Mesothelial cell of epicardium (in vitro differentiated cells): ENCODE results near the gene SAMD3. TPM values are rescaled to one million over a fixed set of nuclear protein-coding genes. Genes with fewer than 3 reads are reported as not detected.
"Not testable (repeated sequence)": the region's sequence is repeated elsewhere in the genome, so short reads cannot be mapped to it uniquely, and the experiment has no call there.

Source experiments
- DNase-seq, 2 experiments: peaks; one replicate each; pipeline ENCODE4 v3.0.0; 2021; ENCODE audit warnings: low spot score in 2 of 2; ENCODE audit not compliant: unreplicated experiment in 2 of 2
- H3K27ac Mint-ChIP-seq: 2 replicates; pipeline ENCODE4 v1.8.0; 2021; ENCODE audit warnings: mixed read lengths
- H3K27me3 Mint-ChIP-seq: 2 replicates; pipeline ENCODE4 v1.8.0; 2021; ENCODE audit warnings: low read depth, mixed read lengths
- H3K36me3 Mint-ChIP-seq: 2 replicates; pipeline ENCODE4 v1.8.0; 2021; ENCODE audit warnings: mixed read lengths
- H3K4me1 Mint-ChIP-seq: 2 replicates; pipeline ENCODE4 v1.8.0; 2021; ENCODE audit warnings: mixed read lengths
- H3K4me3 Mint-ChIP-seq: 2 replicates; pipeline ENCODE4 v1.8.0; 2021; ENCODE audit warnings: mild to moderate bottlenecking, moderate library complexity, mixed read lengths
- H3K9me3 Mint-ChIP-seq: 2 replicates; pipeline ENCODE4 v1.8.0; 2021; ENCODE audit warnings: mixed read lengths
- total RNA-seq: library from RNA; stranded (reverse); gene quantifications from 3 replicates; pipeline ENCODE4 v1.2.1, GENCODE V29; 2021
- TF ChIP-seq, protein P1 (sequence below): fragments of 200-600 bp; sonication (generic); IDR thresholded peaks from one replicate; pipeline ENCODE4 v1.5.0; 2021; ENCODE audit warnings: antibody characterized with exemption; ENCODE audit not compliant: unreplicated experiment

Gene SAMD3
- total RNA-seq, 1 donor from 2014 or later, result 0.49 TPM

DNA sequence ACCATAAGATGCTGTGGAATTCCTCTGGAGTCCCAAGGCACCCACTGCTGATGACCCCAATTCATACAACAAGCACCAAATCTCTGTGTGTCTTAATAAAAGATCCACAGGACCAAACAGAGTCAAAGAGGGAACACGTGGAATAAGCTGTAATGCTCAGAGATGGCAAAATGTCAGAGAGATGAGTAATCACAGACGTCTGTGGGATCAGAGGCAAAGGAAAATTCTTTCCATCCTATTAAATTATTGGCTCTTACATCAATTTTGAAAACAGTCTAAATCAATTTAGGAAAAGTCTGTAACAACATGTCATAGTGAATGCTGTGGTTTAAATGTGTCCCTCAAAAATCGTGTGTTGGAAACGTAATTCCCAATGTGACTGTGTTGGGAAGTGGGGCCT is 17.5 kb upstream of the SAMD3 start:
- H3K27ac Mint-ChIP-seq, result no peak overlapping the region
- TF ChIP-seq, protein P1, sequence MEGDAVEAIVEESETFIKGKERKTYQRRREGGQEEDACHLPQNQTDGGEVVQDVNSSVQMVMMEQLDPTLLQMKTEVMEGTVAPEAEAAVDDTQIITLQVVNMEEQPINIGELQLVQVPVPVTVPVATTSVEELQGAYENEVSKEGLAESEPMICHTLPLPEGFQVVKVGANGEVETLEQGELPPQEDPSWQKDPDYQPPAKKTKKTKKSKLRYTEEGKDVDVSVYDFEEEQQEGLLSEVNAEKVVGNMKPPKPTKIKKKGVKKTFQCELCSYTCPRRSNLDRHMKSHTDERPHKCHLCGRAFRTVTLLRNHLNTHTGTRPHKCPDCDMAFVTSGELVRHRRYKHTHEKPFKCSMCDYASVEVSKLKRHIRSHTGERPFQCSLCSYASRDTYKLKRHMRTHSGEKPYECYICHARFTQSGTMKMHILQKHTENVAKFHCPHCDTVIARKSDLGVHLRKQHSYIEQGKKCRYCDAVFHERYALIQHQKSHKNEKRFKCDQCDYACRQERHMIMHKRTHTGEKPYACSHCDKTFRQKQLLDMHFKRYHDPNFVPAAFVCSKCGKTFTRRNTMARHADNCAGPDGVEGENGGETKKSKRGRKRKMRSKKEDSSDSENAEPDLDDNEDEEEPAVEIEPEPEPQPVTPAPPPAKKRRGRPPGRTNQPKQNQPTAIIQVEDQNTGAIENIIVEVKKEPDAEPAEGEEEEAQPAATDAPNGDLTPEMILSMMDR, result no peak
- H3K27me3 Mint-ChIP-seq, result no peaks in the 10 kb centered on the region
- H3K4me1 Mint-ChIP-seq, result no peaks in the 10 kb centered on the region
- no peaks in the 10 kb centered on the region for H3K36me3 Mint-ChIP-seq
- DNase-seq, result no peak
- no peak overlapping the region for H3K4me3 Mint-ChIP-seq
- H3K9me3 Mint-ChIP-seq, result no peaks in the 10 kb centered on the region

DNA sequence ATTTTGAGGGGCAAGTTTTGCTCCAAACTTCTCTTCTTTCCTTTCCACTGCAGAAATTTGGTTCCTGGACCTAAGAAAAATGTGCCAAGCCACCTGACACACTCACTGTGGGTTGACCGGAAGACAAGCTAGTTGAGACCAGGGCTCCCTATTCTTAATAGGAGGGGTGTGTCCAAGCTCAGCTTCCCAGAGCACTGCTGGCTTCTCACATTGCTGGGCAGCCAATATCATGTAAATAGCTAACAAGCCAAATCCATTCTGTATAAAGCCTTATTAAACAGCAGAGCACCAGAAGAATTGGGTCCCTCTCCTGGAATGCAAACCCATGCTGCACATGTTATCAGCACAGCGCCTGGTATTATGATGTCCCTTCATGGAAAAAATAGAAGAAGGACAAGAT is 17.0 kb upstream of the SAMD3 start:
- TF ChIP-seq, protein P1, result no peak
- Mint-ChIP-seq H3K4me1 (no peaks in the 10 kb centered on the region), H3K36me3 (no peaks in the 10 kb centered on the region), H3K9me3 (no peaks in the 10 kb centered on the region), H3K27me3 (no peaks in the 10 kb centered on the region), H3K27ac (no peak overlapping the region), H3K4me3 (no peak overlapping the region)
- no peak for DNase-seq

DNA sequence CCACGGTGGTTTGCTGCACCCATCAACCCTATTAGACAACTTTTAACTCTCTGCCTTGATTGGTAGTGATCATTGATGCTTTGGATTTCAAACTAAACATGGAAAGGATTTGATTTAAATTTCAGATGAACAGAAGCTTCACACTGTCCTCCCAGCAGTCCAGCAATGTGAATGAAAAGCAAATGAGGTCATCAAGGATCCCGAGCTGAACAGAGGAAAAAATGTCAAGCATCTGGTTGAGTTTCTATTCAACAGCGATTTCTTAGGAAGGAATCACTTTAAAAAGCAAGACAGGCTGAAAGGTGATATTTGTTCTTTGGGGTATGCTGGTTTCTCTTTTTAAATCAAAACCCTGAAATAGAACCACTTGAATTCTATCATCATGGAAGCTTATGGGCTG is 10.6 kb upstream of the SAMD3 start:
- H3K4me1 Mint-ChIP-seq, result no peaks in the 10 kb centered on the region
- no peak for DNase-seq
- no peaks in the 10 kb centered on the region for H3K27me3 Mint-ChIP-seq
- TF ChIP-seq, protein P1, result no peak
- no peak overlapping the region for H3K27ac Mint-ChIP-seq
- no peaks in the 10 kb centered on the region for H3K36me3 Mint-ChIP-seq
- H3K4me3 Mint-ChIP-seq, result no peak overlapping the region
- no peaks in the 10 kb centered on the region for H3K9me3 Mint-ChIP-seq

- H3K4me3 Mint-ChIP-seq, result not testable (repeated sequence)
These were observed 7.8 kb upstream of the SAMD3 start for GRCh38 chr6:130230531-130230930.

DNA sequence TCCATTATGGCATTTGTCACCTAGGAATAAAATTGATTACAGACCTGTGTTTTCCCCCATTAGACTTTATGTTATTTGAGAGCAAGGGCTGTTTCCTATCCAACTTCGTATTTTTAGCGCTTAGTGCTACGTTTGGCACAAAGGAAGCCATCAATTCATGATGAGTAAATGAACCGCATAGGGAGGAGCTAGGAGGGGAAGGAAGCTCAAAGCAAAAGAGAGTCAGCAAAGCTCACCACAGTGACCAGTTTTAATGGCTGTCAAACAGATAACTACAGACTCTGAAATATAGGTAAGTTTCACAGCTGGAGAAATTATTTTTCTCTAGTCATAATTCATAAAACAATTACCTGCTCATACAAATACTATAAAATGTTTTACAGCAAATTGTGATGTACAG is 6.9 kb upstream of the SAMD3 start:
- no peak overlapping the region for H3K4me3 Mint-ChIP-seq
- H3K36me3 Mint-ChIP-seq, result no peaks in the 10 kb centered on the region
- TF ChIP-seq, protein P1, result no peak

More at GRCh38 chr6:130230531-130230930, 7.8 kb upstream of the SAMD3 start:
- H3K9me3 Mint-ChIP-seq, H3K27ac Mint-ChIP-seq, H3K36me3 Mint-ChIP-seq, H3K27me3 Mint-ChIP-seq, H3K4me1 Mint-ChIP-seq, DNase-seq: not testable (repeated sequence)

GRCh38 chr6:130223508-130223907 is 757 bp upstream of the SAMD3 start:
- H3K36me3 Mint-ChIP-seq, result no peaks in the 10 kb centered on the region
- TF ChIP-seq, protein P1, result no peak
- peaks cover 9% of the 10 kb centered on the region for H3K9me3 Mint-ChIP-seq
- H3K4me3 Mint-ChIP-seq, result no peak overlapping the region
- no peak for DNase-seq
- H3K27me3 Mint-ChIP-seq, result no peaks in the 10 kb centered on the region
- H3K4me1 Mint-ChIP-seq, result no peaks in the 10 kb centered on the region
- no peak overlapping the region for H3K27ac Mint-ChIP-seq

More for the DNA sequence above, 6.9 kb upstream of the SAMD3 start:
- H3K4me1 Mint-ChIP-seq, result no peaks in the 10 kb centered on the region
- no peak for DNase-seq
- no peak overlapping the region for H3K27ac Mint-ChIP-seq
- peaks cover 9% of the 10 kb centered on the region for H3K9me3 Mint-ChIP-seq
- H3K27me3 Mint-ChIP-seq, result no peaks in the 10 kb centered on the region
